ENCODE measurements around the gene WBP1. TPM values are rescaled to one million over a fixed set of nuclear protein-coding genes. Genes with fewer than 3 reads are reported as not detected.

Gene WBP1
- total and polyA plus RNA-seq, 4 donors = 39.5 to 65.0 (median 56.3) TPM

DNA sequence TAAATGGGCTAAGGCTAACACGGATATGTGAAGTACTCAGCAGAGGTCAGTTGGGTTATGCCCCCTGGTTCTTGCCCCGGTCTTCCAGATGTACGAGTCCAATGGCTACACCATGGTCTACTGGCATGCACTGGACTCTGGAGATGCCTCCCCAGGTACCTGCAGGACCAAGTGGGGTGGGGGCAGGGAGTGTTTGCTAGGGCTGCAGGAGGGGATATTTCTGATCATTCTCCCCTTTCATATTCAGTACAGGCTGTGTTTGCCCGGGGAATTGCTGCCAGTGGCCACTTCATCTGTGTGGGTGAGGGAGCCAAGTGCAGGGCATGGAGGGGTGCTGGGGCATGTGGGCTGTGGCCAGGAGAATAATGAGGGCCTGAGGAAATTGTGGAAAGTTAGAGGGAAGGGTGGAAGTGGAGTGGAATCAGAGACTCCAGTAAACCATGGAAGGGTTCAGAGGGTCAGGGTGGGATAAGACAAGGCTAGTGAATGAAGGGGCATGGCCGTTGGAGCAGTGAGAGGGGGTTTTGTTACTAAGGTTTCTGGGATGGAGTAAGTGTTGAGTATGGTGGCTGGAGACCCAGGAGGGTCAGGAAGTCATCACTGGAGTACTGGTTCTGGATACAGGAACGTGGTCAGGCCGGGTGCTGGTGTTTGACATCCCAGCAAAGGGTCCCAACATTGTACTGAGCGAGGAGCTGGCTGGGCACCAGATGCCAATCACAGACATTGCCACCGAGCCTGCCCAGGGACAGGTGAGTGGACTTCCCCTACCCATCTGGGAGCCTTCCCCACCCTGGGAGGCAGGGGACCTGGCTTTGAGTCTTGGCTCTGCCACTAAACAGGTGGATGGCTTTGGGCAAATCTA lies 34.8 kb upstream of the WBP1 start:
- WGBS, 2 donors = 81 to 85% methylated on average over 9 of the region's 9 CpGs
- no peaks in the 10 kb centered on the region for H3K9me3 ChIP-seq (ENCODE audit: control insufficient read depth in 4 of 4, insufficient read depth in 3 of 4, low read length in 3 of 4)
- H3K27me3 ChIP-seq (ENCODE audit: control insufficient read depth in 3 of 3, insufficient read depth in 3 of 3, low read length in 2 of 3) = no peaks in the 10 kb centered on the region
- H3K4me3 ChIP-seq = no peak overlapping the region
- DNase-seq = no peak
- H3K4me1 ChIP-seq (ENCODE audit: control insufficient read depth in 5 of 5, insufficient read depth in 5 of 5, low read length in 5 of 5) = peaks cover 0 to 4% (median 0%) of the 10 kb centered on the region in 5 donors
- no peak overlapping the region for H3K9ac ChIP-seq (ENCODE audit: insufficient read depth in 1 of 2, low read length in 2 of 2)
- peaks cover 0 to 20% (median 7%) of the 10 kb centered on the region in 4 donors for H3K36me3 ChIP-seq (ENCODE audit: control insufficient read depth in 4 of 4, insufficient read depth in 4 of 4, low read length in 4 of 4)
- TF ChIP-seq, protein P1, sequence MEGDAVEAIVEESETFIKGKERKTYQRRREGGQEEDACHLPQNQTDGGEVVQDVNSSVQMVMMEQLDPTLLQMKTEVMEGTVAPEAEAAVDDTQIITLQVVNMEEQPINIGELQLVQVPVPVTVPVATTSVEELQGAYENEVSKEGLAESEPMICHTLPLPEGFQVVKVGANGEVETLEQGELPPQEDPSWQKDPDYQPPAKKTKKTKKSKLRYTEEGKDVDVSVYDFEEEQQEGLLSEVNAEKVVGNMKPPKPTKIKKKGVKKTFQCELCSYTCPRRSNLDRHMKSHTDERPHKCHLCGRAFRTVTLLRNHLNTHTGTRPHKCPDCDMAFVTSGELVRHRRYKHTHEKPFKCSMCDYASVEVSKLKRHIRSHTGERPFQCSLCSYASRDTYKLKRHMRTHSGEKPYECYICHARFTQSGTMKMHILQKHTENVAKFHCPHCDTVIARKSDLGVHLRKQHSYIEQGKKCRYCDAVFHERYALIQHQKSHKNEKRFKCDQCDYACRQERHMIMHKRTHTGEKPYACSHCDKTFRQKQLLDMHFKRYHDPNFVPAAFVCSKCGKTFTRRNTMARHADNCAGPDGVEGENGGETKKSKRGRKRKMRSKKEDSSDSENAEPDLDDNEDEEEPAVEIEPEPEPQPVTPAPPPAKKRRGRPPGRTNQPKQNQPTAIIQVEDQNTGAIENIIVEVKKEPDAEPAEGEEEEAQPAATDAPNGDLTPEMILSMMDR (IDR thresholded peaks at IDR 0.05; ENCODE audit: control extremely low read depth, extremely low read depth) = no peak
- ATAC-seq (ENCODE audit: insufficient read depth, low FRiP score) = no peak
- no peak overlapping the region for H3K27ac ChIP-seq (ENCODE audit: low read depth in 1 of 2, low read length in 1 of 2)

DNA sequence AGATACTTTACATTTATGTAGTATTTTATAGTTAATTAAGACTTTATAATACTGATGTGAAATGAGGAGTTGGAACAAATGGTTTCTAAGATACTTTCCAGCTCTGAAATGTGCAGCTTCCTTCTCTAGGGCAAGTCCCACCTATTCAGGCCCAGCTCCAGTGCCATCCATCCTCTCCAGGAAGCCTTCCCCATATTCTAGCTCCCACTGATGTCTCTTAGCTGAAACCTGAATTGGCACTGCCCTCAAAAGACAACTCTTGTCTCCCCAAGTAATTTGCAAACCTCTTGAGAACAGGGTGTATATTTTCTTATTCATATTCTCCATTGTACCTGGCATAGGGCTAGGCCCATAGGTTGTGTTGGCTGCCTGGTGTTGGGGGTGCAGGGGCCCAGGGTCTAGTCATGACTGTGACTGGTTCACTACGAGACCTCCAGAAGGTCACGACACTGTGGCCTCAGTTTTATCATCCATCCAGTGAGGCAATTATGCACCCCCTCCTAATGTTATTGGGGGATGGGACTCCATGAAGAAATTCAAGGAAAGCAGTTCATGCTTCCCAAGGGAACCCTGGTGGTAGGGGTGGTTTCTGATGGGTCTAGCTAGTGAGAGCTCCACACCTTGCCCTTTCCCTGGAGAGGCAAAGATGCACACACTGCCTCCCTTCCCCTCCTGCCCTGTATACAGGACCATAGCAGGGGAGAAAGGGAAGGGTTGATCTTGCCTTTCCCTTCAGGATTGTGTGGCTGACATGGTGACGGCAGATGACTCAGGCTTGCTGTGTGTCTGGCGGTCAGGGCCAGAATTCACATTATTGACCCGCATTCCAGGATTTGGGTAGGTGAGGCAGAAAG lies 33.9 kb upstream of the WBP1 start:
- H3K4me1 ChIP-seq (ENCODE audit: control insufficient read depth in 5 of 5, insufficient read depth in 5 of 5, low read length in 5 of 5) = peaks cover 0 to 4% (median 0%) of the 10 kb centered on the region in 5 donors
- H3K36me3 ChIP-seq (ENCODE audit: control insufficient read depth in 4 of 4, insufficient read depth in 4 of 4, low read length in 4 of 4) = peaks cover 4 to 24% (median 15%) of the 10 kb centered on the region in 4 donors
- no peak overlapping the region for H3K4me3 ChIP-seq
- 85 to 90% methylated on average over 5 of the region's 5 CpGs for WGBS, 2 donors
- H3K9ac ChIP-seq (ENCODE audit: insufficient read depth in 1 of 2, low read length in 2 of 2) = no peak overlapping the region
- TF ChIP-seq, protein P1 (IDR thresholded peaks at IDR 0.05; ENCODE audit: control extremely low read depth, extremely low read depth) = no peak
- no peaks in the 10 kb centered on the region for H3K9me3 ChIP-seq (ENCODE audit: control insufficient read depth in 4 of 4, insufficient read depth in 3 of 4, low read length in 3 of 4)
- DNase-seq = no peak
- no peak overlapping the region for H3K27ac ChIP-seq (ENCODE audit: low read depth in 1 of 2, low read length in 1 of 2)
- no peaks in the 10 kb centered on the region for H3K27me3 ChIP-seq (ENCODE audit: control insufficient read depth in 3 of 3, insufficient read depth in 3 of 3, low read length in 2 of 3)
- ATAC-seq (ENCODE audit: insufficient read depth, low FRiP score) = no peak

DNA sequence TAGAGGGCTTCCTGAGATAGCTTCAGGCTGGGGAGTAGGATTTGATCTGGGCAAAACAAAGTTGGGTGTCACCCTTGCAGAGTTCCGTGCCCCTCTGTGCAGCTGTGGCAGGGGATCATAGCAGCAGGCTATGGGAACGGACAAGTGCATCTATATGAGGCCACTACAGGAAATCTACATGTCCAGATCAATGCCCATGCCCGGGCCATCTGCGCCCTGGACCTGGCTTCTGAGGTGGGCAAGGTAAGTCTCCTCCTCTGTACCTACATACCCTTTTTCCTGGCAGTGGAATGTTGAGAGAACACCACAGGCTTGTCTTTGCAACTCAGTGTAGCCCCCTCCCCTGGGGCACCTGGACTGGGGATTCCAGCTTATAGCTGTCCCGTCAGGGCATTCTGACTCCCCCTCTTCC lies 33.2 kb upstream of the WBP1 start:
- H3K27me3 ChIP-seq (ENCODE audit: control insufficient read depth in 3 of 3, insufficient read depth in 3 of 3, low read length in 2 of 3) = no peaks in the 10 kb centered on the region
- no peak overlapping the region for H3K27ac ChIP-seq (ENCODE audit: low read depth in 1 of 2, low read length in 1 of 2)
- H3K36me3 ChIP-seq (ENCODE audit: control insufficient read depth in 4 of 4, insufficient read depth in 4 of 4, low read length in 4 of 4) = peaks cover 9 to 31% (median 20%) of the 10 kb centered on the region in 4 donors
- DNase-seq (no peak), ATAC-seq (ENCODE audit: insufficient read depth, low FRiP score) (no peak)
- no peak overlapping the region for H3K9ac ChIP-seq (ENCODE audit: insufficient read depth in 1 of 2, low read length in 2 of 2)
- H3K4me1 ChIP-seq (ENCODE audit: control insufficient read depth in 5 of 5, insufficient read depth in 5 of 5, low read length in 5 of 5) = peaks cover 0 to 4% (median 0%) of the 10 kb centered on the region in 5 donors
- no peak overlapping the region for H3K4me3 ChIP-seq
- H3K9me3 ChIP-seq (ENCODE audit: control insufficient read depth in 4 of 4, insufficient read depth in 3 of 4, low read length in 3 of 4) = no peaks in the 10 kb centered on the region
- WGBS, 2 donors = 85 to 87% methylated on average over 5 of the region's 5 CpGs
- TF ChIP-seq, protein P1 (IDR thresholded peaks at IDR 0.05; ENCODE audit: control extremely low read depth, extremely low read depth) = no peak

All from lung (tissue), 12 donors.